IMR-90 (cell line): ENCODE data around the gene TACC2.
A peak's percentile ranks its signal among the peaks of the same experiment; 100 is the strongest.

Experiments
- BHLHE40 ChIP-seq: fragments of 150-350 bp; IDR thresholded peaks from 2 replicates; pipeline ENCODE4 v1.6.1; 2016; ENCODE audit warnings: mild to moderate bottlenecking, low read depth, low read length
- FOS ChIP-seq: fragments of 150-350 bp; IDR thresholded peaks from 2 replicates; pipeline ENCODE4 v1.6.1; 2016; ENCODE audit warnings: low read depth, low read length
- MAFK ChIP-seq: IDR thresholded peaks from 2 replicates; pipeline ENCODE4 v1.6.1; 2012; ENCODE audit warnings: low read depth, low read length, improper control_type of control experiment
- MAZ ChIP-seq: IDR thresholded peaks from 2 replicates; pipeline ENCODE4 v1.6.1; 2012; ENCODE audit warnings: low read depth, mild to moderate bottlenecking, low read length, improper control_type of control experiment, moderate library complexity, borderline replicate concordance
- POLR2A ChIP-seq: IDR thresholded peaks from 2 replicates; pipeline ENCODE4 v1.6.1; 2012; ENCODE audit warnings: mild to moderate bottlenecking, low read depth, low read length
- RAD21 ChIP-seq: IDR thresholded peaks from 2 replicates; pipeline ENCODE4 v1.6.1; 2012; ENCODE audit warnings: low read length, improper control_type of control experiment
- RFX5 ChIP-seq: IDR thresholded peaks from 2 replicates; pipeline ENCODE4 v1.8.0; 2012; ENCODE audit warnings: low read depth, mild to moderate bottlenecking, low read length, moderate library complexity
- SMC3 ChIP-seq: fragments of 150-350 bp; IDR thresholded peaks from 2 replicates; pipeline ENCODE4 v1.6.1; 2016; ENCODE audit warnings: low read depth, mild to moderate bottlenecking, antibody characterized with exemption, low read length, moderate library complexity
- USF2 ChIP-seq: fragments of 150-350 bp; IDR thresholded peaks from 2 replicates; pipeline ENCODE4 v1.6.1; 2017; ENCODE audit warnings: mild to moderate bottlenecking, antibody characterized with exemption, low read length, low read depth
- TF ChIP-seq, protein P1 (sequence below): conservative IDR thresholded peaks from 2 replicates; pipeline ENCODE4 v1.5.1; 2012; ENCODE audit warnings: mild to moderate bottlenecking, low read depth, low read length, improper control_type of control experiment
- TF ChIP-seq, protein P2 (sequence below): fragments of 150-350 bp; IDR thresholded peaks from 2 replicates; pipeline ENCODE4 v1.6.1; 2016; ENCODE audit warnings: low read depth, mild to moderate bottlenecking, low read length, moderate library complexity, borderline replicate concordance

DNA sequence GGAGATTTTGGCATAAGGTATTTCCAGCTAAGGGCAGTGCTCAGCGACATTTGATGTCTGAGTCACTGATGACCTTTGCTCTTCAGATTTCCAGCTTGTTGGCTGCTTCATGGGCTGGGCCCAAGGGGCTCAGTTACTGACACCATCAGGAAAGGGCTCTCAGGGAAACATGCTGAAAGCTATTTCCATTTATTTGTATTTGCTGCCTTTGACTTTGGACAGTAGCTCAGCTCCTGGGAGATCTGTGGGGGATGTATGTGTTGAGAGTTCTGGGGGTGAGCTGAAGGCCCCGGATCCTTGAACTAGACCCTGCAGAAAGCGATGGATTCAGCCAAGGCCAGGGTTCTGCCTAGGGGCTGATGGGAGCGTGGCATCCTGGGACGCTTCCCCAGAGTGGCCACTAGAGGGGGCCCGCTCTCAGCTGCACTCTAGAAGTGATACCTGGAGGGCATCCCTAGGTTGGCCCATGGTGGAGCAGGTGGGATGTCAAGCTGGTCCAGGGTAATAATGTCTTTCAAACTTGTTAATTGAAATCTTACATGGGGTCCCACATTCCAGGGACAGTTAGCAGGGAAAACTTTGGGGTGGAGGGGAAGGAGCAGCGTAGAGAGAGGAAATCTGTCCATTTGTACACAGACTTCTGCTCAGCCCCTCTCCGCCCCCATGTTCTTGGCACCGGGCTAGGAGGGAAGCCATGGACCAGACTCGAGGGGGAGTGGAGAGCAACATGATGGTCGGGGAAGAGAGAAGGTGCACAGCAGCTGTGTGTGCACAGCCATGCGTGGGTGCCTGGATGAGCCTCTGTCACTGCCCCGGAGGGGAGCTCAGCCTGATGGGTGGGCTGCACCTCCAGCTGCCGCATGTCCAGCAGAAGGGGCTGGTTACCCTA, 279.1 kb downstream of the TACC2 start:
- TF ChIP-seq MAZ (no peak), RFX5 (no peak), BHLHE40 (no peak), FOS (no peak), RAD21 (peak; percentile 56), POLR2A (no peak), SMC3 (peak; percentile 57), MAFK (no peak), USF2 (no peak)
- TF ChIP-seq, protein P1, sequence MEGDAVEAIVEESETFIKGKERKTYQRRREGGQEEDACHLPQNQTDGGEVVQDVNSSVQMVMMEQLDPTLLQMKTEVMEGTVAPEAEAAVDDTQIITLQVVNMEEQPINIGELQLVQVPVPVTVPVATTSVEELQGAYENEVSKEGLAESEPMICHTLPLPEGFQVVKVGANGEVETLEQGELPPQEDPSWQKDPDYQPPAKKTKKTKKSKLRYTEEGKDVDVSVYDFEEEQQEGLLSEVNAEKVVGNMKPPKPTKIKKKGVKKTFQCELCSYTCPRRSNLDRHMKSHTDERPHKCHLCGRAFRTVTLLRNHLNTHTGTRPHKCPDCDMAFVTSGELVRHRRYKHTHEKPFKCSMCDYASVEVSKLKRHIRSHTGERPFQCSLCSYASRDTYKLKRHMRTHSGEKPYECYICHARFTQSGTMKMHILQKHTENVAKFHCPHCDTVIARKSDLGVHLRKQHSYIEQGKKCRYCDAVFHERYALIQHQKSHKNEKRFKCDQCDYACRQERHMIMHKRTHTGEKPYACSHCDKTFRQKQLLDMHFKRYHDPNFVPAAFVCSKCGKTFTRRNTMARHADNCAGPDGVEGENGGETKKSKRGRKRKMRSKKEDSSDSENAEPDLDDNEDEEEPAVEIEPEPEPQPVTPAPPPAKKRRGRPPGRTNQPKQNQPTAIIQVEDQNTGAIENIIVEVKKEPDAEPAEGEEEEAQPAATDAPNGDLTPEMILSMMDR, result peak; percentile 80
- TF ChIP-seq, protein P2, sequence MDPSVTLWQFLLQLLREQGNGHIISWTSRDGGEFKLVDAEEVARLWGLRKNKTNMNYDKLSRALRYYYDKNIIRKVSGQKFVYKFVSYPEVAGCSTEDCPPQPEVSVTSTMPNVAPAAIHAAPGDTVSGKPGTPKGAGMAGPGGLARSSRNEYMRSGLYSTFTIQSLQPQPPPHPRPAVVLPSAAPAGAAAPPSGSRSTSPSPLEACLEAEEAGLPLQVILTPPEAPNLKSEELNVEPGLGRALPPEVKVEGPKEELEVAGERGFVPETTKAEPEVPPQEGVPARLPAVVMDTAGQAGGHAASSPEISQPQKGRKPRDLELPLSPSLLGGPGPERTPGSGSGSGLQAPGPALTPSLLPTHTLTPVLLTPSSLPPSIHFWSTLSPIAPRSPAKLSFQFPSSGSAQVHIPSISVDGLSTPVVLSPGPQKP, result no peak
